NCI-H187 (cell line): Measurements from ENCODE around the gene DVL1.
A peak's percentile ranks its signal among the peaks of the same experiment; 100 is the strongest.

Source experiments
- DNase-seq, 2 experiments: peaks; one replicate each; lab custom pipeline; 2025; lab: John Stamatoyannopoulos, UW

Gene DVL1

GRCh38 chr1:1296070-1297061 is 52.9 kb downstream of the DVL1 start:
- DNase-seq = no peak

GRCh38 chr1:1295154-1295923 is 53.9 kb downstream of the DVL1 start:
- no peak for DNase-seq

- no peak for DNase-seq
Measured at GRCh38 chr1:1294250-1294890, 54.8 kb downstream of the DVL1 start.

GRCh38 chr1:1293263-1294249 is 55.7 kb downstream of the DVL1 start:
- DNase-seq = no peak

GRCh38 chr1:1292851-1293250 is 56.4 kb downstream of the DVL1 start:
- DNase-seq = no peak

- DNase-seq = no peak
Measured at GRCh38 chr1:1292442-1292779, 56.8 kb downstream of the DVL1 start.

- peak; percentile 46 to 60 for DNase-seq
Measured at GRCh38 chr1:1291548-1292441, 57.4 kb downstream of the DVL1 start.

GRCh38 chr1:1291023-1291528 is 58.1 kb downstream of the DVL1 start:
- peak in 1 of 2 experiments; percentile 35 for DNase-seq

- DNase-seq = no peak
Measured at GRCh38 chr1:1290238-1290731, 58.9 kb downstream of the DVL1 start.

GRCh38 chr1:1287288-1288110 is 61.7 kb downstream of the DVL1 start:
- no peak for DNase-seq

GRCh38 chr1:1286313-1287261 is 62.6 kb downstream of the DVL1 start:
- no peak for DNase-seq

- DNase-seq = no peak
Measured at GRCh38 chr1:1285611-1286311, 63.5 kb downstream of the DVL1 start.
